ENCODE data around the gene MCCD1.
A peak's percentile ranks its signal among the peaks of the same experiment; 100 is the strongest.
"Not testable (repeated sequence)": the region's sequence is repeated elsewhere in the genome, so short reads cannot be mapped to it uniquely, and the experiment has no call there.

The MCCD1 gene

GRCh38 chr6:31490115-31490873 is 38.5 kb upstream of the MCCD1 start:
- Histone ChIP-seq H3K9me3 (ENCODE audit: control insufficient read depth, insufficient read depth, low read length) (no peaks in the 10 kb centered on the region), H3K27ac (ENCODE audit: low read length) (no peak overlapping the region), H3K36me3 (ENCODE audit: control insufficient read depth, insufficient read depth, low read length) (no peaks in the 10 kb centered on the region), H3K27me3 (ENCODE audit: control insufficient read depth, insufficient read depth, low read length) (no peaks in the 10 kb centered on the region), H3K4me1 (ENCODE audit: control insufficient read depth, insufficient read depth, low read length) (no peaks in the 10 kb centered on the region; the same call in 1 of the 2 replicates), H3K4me3 (ENCODE audit: low read length) (no peak overlapping the region)
- no peak for DNase-seq (ENCODE audit: low read depth, low spot score)
- no CpG with 5 or more reads among the region's 16 CpGs for WGBS (ENCODE audit: insufficient coverage, insufficient read length)

- H3K9me3 ChIP-seq (ENCODE audit: control insufficient read depth, insufficient read depth, low read length); H3K27ac ChIP-seq (ENCODE audit: low read length); H3K36me3 ChIP-seq (ENCODE audit: control insufficient read depth, insufficient read depth, low read length); DNase-seq (ENCODE audit: low read depth, low spot score); H3K27me3 ChIP-seq (ENCODE audit: control insufficient read depth, insufficient read depth, low read length); H3K4me1 ChIP-seq (ENCODE audit: control insufficient read depth, insufficient read depth, low read length): not testable (repeated sequence)
- WGBS (ENCODE audit: insufficient coverage, insufficient read length): 100% methylated on average over 1 of the region's 2 CpGs
- peak overlapping the region; percentile 42; the same call in 1 of the 2 replicates for H3K4me3 ChIP-seq (ENCODE audit: low read length)
These were observed 35.2 kb upstream of the MCCD1 start for GRCh38 chr6:31493550-31493874.

GRCh38 chr6:31493875-31494694 is 34.7 kb upstream of the MCCD1 start:
- Histone ChIP-seq H3K4me1 (ENCODE audit: control insufficient read depth, insufficient read depth, low read length) (no peaks in the 10 kb centered on the region), H3K27ac (ENCODE audit: low read length) (no peak overlapping the region), H3K36me3 (ENCODE audit: control insufficient read depth, insufficient read depth, low read length) (no peaks in the 10 kb centered on the region), H3K9me3 (ENCODE audit: control insufficient read depth, insufficient read depth, low read length) (no peaks in the 10 kb centered on the region), H3K27me3 (ENCODE audit: control insufficient read depth, insufficient read depth, low read length) (no peaks in the 10 kb centered on the region), H3K4me3 (ENCODE audit: low read length) (peak overlapping the region; percentile 42; the same call in 1 of the 2 replicates)
- no CpG with 5 or more reads among the region's 58 CpGs for WGBS (ENCODE audit: insufficient coverage, insufficient read length)
- DNase-seq (ENCODE audit: low read depth, low spot score): no peak

GRCh38 chr6:31495580-31495979 is 33.2 kb upstream of the MCCD1 start:
- H3K27ac ChIP-seq (ENCODE audit: low read length): no peak overlapping the region
- no peak for DNase-seq (ENCODE audit: low read depth, low spot score)
- WGBS (ENCODE audit: insufficient coverage, insufficient read length): no CpG with 5 or more reads among the region's 2 CpGs
- no peaks in the 10 kb centered on the region for H3K9me3 ChIP-seq (ENCODE audit: control insufficient read depth, insufficient read depth, low read length)
- H3K27me3 ChIP-seq (ENCODE audit: control insufficient read depth, insufficient read depth, low read length): no peaks in the 10 kb centered on the region
- no peak overlapping the region for H3K4me3 ChIP-seq (ENCODE audit: low read length)
- no peaks in the 10 kb centered on the region for H3K4me1 ChIP-seq (ENCODE audit: control insufficient read depth, insufficient read depth, low read length)
- no peaks in the 10 kb centered on the region for H3K36me3 ChIP-seq (ENCODE audit: control insufficient read depth, insufficient read depth, low read length)

- not testable (repeated sequence) for H3K27me3 ChIP-seq (ENCODE audit: control insufficient read depth, insufficient read depth, low read length); H3K4me3 ChIP-seq (ENCODE audit: low read length)
- no CpG with 5 or more reads among the region's 4 CpGs for WGBS (ENCODE audit: insufficient coverage, insufficient read length)
These were observed 31.9 kb upstream of the MCCD1 start for GRCh38 chr6:31496826-31497225.

GRCh38 chr6:31497531-31498476 is 31.0 kb upstream of the MCCD1 start, which contains the start of gene MICB:
Gene MICB, plus strand, starts transcription at chr6:31498145. Its CDS starts 49 bp downstream, at chr6:31498194.
- Histone ChIP-seq H3K9me3 (ENCODE audit: control insufficient read depth, insufficient read depth, low read length) (no peaks in the 10 kb centered on the region), H3K4me3 (ENCODE audit: low read length) (peak within 1 kb of the TSS; percentile 71; the same call in 1 of the 2 replicates), H3K4me1 (ENCODE audit: control insufficient read depth, insufficient read depth, low read length) (no peaks in the 10 kb centered on the region), H3K36me3 (ENCODE audit: control insufficient read depth, insufficient read depth, low read length) (no peaks in the 10 kb centered on the region), H3K27me3 (ENCODE audit: control insufficient read depth, insufficient read depth, low read length) (no peaks in the 10 kb centered on the region), H3K27ac (ENCODE audit: low read length) (no peak within 1 kb of the TSS)
- DNase-seq (ENCODE audit: low read depth, low spot score): peak; percentile 91
- no CpG with 5 or more reads among the region's 64 CpGs for whole genome bisulfite sequencing (ENCODE audit: insufficient coverage, insufficient read length)

More at GRCh38 chr6:31496826-31497225, 31.9 kb upstream of the MCCD1 start:
- H3K4me1 ChIP-seq (ENCODE audit: control insufficient read depth, insufficient read depth, low read length); H3K27ac ChIP-seq (ENCODE audit: low read length); H3K36me3 ChIP-seq (ENCODE audit: control insufficient read depth, insufficient read depth, low read length); H3K9me3 ChIP-seq (ENCODE audit: control insufficient read depth, insufficient read depth, low read length); DNase-seq (ENCODE audit: low read depth, low spot score): not testable (repeated sequence)

GRCh38 chr6:31498748-31499147 is 30.0 kb upstream of the MCCD1 start:
- no CpG with 5 or more reads among the region's 21 CpGs for WGBS (ENCODE audit: insufficient coverage, insufficient read length)
- H3K9me3 ChIP-seq (ENCODE audit: control insufficient read depth, insufficient read depth, low read length): no peaks in the 10 kb centered on the region
- H3K4me3 ChIP-seq (ENCODE audit: low read length): peak overlapping the region; percentile 34; the same call in 1 of the 2 replicates
- no peak overlapping the region for H3K27ac ChIP-seq (ENCODE audit: low read length)
- H3K4me1 ChIP-seq (ENCODE audit: control insufficient read depth, insufficient read depth, low read length): no peaks in the 10 kb centered on the region
- no peak for DNase-seq (ENCODE audit: low read depth, low spot score)
- H3K27me3 ChIP-seq (ENCODE audit: control insufficient read depth, insufficient read depth, low read length): no peaks in the 10 kb centered on the region
- H3K36me3 ChIP-seq (ENCODE audit: control insufficient read depth, insufficient read depth, low read length): no peaks in the 10 kb centered on the region

- not testable (repeated sequence) for DNase-seq (ENCODE audit: low read depth, low spot score); H3K9me3 ChIP-seq (ENCODE audit: control insufficient read depth, insufficient read depth, low read length); H3K36me3 ChIP-seq (ENCODE audit: control insufficient read depth, insufficient read depth, low read length); H3K4me3 ChIP-seq (ENCODE audit: low read length); H3K27me3 ChIP-seq (ENCODE audit: control insufficient read depth, insufficient read depth, low read length); H3K27ac ChIP-seq (ENCODE audit: low read length); H3K4me1 ChIP-seq (ENCODE audit: control insufficient read depth, insufficient read depth, low read length)
- no CpG with 5 or more reads among the region's 2 CpGs for WGBS (ENCODE audit: insufficient coverage, insufficient read length)
These were observed 29.1 kb upstream of the MCCD1 start for GRCh38 chr6:31499648-31500047.

- Histone ChIP-seq H3K36me3 (ENCODE audit: control insufficient read depth, insufficient read depth, low read length) (peaks cover 7% of the 10 kb centered on the region), H3K4me1 (ENCODE audit: control insufficient read depth, insufficient read depth, low read length) (no peaks in the 10 kb centered on the region), H3K4me3 (ENCODE audit: low read length) (no peak overlapping the region), H3K27ac (ENCODE audit: low read length) (no peak overlapping the region), H3K9me3 (ENCODE audit: control insufficient read depth, insufficient read depth, low read length) (no peaks in the 10 kb centered on the region), H3K27me3 (ENCODE audit: control insufficient read depth, insufficient read depth, low read length) (no peaks in the 10 kb centered on the region)
- DNase-seq (ENCODE audit: low read depth, low spot score): no peak
These were observed 26.2 kb upstream of the MCCD1 start for GRCh38 chr6:31502586-31502985.

- H3K36me3 ChIP-seq (ENCODE audit: control insufficient read depth, insufficient read depth, low read length): peaks cover 16% of the 10 kb centered on the region
- not testable (repeated sequence) for H3K4me1 ChIP-seq (ENCODE audit: control insufficient read depth, insufficient read depth, low read length); H3K27me3 ChIP-seq (ENCODE audit: control insufficient read depth, insufficient read depth, low read length); H3K27ac ChIP-seq (ENCODE audit: low read length); H3K4me3 ChIP-seq (ENCODE audit: low read length); DNase-seq (ENCODE audit: low read depth, low spot score); H3K9me3 ChIP-seq (ENCODE audit: control insufficient read depth, insufficient read depth, low read length)
- no CpG with 5 or more reads among the region's 2 CpGs for WGBS (ENCODE audit: insufficient coverage, insufficient read length)
These were observed 19.7 kb upstream of the MCCD1 start for GRCh38 chr6:31509036-31509435.
